Measurements from ENCODE around the gene SPTLC2. TPM values are rescaled to one million over a fixed set of nuclear protein-coding genes. Genes with fewer than 3 reads are reported as not detected.
"Not testable (repeated sequence)": the region's sequence is repeated elsewhere in the genome, so short reads cannot be mapped to it uniquely, and the experiment has no call there.

The SPTLC2 gene
- total and polyA plus RNA-seq, 9 donors, result 8.0 to 31.1 (median 21.5) TPM

DNA sequence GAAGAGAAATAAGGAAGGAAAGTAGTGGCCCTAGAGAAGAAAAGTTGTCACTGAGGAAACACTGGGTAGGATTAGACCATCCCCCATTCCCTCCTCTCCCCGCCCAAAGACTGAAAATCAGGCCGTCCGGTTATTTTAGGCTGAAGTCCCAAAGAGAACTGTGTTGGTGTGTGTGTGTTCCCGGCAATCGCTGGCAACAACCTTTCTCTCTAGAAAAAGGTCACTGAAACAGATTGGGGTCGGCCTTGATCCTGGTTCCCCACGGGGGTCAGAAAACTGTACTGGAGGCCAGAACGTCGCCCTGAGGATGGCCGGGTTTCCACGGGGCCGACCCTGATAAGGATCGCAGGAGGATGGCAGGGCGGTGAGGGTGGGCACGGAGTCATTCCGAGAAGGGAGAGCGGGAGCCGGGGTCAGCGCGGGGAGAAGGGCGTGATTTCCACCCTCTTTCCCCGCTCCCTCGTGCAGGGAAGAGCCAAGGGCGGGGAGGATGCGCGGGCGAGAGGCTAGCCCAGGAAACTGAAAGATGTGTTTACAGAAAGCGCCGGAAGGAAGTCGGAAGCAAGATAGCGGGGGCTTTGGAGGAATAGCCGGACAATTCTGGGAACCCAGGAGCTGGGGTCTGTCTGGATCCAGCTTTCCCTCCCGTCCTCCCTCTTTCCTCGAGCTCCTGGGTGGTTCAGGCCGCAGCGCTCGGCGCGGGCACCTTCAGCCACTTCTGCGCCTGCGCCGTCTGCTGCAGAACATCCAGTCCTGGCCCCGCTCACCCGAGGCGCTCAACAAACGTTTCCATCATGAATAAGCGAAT is 25.3 kb upstream of the SPTLC2 start:
- WGBS, 3 donors, result 7 to 10% (median 7%) methylated on average over 47 of the region's 47 CpGs
- peak overlapping the region; percentile 34 for H3K4me3 ChIP-seq
- no peaks in the 10 kb centered on the region for H3K36me3 ChIP-seq
- no peaks in the 10 kb centered on the region for H3K27me3 ChIP-seq
- H3K9me3 ChIP-seq, result no peaks in the 10 kb centered on the region
- peak overlapping the region; percentile 48 to 79 for H3K27ac ChIP-seq
- TF ChIP-seq EP300 (IDR thresholded peaks at IDR 0.05) (no peak), POLR2A (IDR thresholded peaks at IDR 0.05) (no peak)
- TF ChIP-seq, protein P1, sequence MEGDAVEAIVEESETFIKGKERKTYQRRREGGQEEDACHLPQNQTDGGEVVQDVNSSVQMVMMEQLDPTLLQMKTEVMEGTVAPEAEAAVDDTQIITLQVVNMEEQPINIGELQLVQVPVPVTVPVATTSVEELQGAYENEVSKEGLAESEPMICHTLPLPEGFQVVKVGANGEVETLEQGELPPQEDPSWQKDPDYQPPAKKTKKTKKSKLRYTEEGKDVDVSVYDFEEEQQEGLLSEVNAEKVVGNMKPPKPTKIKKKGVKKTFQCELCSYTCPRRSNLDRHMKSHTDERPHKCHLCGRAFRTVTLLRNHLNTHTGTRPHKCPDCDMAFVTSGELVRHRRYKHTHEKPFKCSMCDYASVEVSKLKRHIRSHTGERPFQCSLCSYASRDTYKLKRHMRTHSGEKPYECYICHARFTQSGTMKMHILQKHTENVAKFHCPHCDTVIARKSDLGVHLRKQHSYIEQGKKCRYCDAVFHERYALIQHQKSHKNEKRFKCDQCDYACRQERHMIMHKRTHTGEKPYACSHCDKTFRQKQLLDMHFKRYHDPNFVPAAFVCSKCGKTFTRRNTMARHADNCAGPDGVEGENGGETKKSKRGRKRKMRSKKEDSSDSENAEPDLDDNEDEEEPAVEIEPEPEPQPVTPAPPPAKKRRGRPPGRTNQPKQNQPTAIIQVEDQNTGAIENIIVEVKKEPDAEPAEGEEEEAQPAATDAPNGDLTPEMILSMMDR (IDR thresholded peaks at IDR 0.05), result no peak
- peak; percentile 73 to 86 (median 78) for DNase-seq
- intact Hi-C loops (cut with DNase I), result no loop called here
- H3K4me1 ChIP-seq (ENCODE audit: insufficient read depth), result no peaks in the 10 kb centered on the region

DNA sequence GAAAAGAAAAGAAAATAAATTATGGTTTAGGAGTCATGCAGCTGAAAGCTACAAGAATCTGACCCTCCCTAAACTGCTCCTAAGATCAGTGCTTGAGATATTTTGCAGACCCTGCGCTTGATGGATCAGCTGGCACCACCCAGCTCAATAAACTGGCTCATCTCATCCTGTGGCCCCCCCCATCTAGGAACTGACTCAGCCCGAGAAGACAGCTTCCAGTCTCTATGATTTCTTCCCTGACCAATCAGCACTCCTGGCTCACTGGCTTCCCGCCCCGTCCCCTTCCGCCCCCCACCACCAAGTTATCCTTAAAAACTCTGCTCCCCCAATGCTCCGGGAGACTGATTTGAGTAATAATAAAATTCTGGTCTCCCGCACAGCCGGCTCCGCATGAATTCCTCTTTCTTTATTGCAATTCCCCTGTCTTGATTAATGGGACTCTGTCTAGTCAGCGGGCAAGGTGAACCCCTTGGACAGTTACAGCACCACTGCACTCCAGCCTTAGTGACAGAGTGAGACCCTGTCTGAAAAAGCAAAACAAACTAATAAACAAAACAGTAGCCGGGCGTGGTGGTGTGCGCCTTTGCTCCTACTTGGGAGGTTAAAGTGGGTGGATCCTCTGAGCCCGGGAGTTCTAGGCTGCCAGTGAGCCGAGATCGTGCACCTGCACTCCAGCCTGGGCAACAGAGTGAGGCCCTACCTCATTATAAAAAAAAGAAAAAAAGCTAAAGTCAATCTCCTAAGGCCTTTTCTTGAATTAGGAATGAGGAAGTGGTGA is 24.5 kb upstream of the SPTLC2 start:
- WGBS, 3 donors, result 58 to 69% (median 64%) methylated on average over 16 of the region's 16 CpGs
- peak in 1 of 5 donors; percentile 39 for DNase-seq
- Histone ChIP-seq H3K9me3 (no peaks in the 10 kb centered on the region), H3K27me3 (no peaks in the 10 kb centered on the region), H3K27ac (peak overlapping the region in 1 of 2 donors; percentile 79), H3K36me3 (no peaks in the 10 kb centered on the region), H3K4me3 (peak overlapping the region; percentile 34), H3K4me1 (ENCODE audit: insufficient read depth) (no peaks in the 10 kb centered on the region)
- TF ChIP-seq POLR2A (IDR thresholded peaks at IDR 0.05) (no peak), EP300 (IDR thresholded peaks at IDR 0.05) (no peak)
- TF ChIP-seq, protein P1 (IDR thresholded peaks at IDR 0.05), result no peak
- intact Hi-C loops (cut with DNase I), result no loop called here

DNA sequence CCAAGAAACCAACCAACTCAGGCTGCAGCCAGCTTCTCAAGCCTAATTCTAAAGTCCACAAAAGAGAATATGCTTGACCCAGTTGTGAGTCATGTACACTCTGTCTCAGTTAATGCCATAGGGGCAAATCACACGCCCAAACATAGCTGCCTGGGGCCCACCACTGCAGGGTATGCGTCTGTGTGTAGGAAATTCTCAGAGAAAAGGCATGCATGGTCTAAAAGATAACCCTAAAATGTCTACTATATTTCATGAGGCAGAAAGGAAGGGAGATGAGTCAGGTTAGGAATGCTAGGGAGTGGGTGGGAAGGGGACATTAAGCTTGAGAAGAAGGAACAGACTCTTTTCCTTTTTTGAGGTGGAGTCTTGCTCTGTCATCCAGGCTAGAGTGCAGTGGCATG is 22.3 kb upstream of the SPTLC2 start:
- no peak for DNase-seq
- 28 to 47% (median 33%) methylated on average over 2 of the region's 2 CpGs for WGBS, 3 donors

DNA sequence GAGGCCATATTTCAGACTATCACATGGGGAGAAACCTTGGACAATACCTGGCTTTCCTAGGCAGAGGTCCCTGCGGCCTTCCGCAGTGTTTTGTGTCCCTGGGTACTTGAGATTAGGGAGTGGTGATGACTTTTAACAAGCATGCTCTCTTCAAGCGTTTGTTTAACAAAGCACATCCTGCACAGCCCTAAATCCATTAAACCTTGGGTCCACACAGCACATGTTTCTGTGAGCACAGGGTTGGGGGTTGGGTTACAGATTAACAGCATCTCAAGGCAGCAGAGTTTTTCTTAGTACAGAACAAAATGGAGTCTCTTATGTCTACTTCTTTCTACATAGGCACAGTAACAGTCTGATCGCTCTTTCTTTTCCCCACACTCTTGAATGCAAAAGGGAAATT is 19.4 kb upstream of the SPTLC2 start:
- DNase-seq; H3K36me3 ChIP-seq; H3K4me1 ChIP-seq (ENCODE audit: insufficient read depth); intact Hi-C loops (cut with DNase I); H3K27me3 ChIP-seq; H3K9me3 ChIP-seq; H3K4me3 ChIP-seq; H3K27ac ChIP-seq: not testable (repeated sequence)
- WGBS, 3 donors, result 78 to 85% (median 85%) methylated on average over 4 of the region's 4 CpGs

More for the DNA sequence above, 22.3 kb upstream of the SPTLC2 start:
- Histone ChIP-seq H3K36me3 (no peaks in the 10 kb centered on the region), H3K4me1 (ENCODE audit: insufficient read depth) (no peaks in the 10 kb centered on the region), H3K9me3 (no peaks in the 10 kb centered on the region), H3K27ac (no peak overlapping the region), H3K27me3 (no peaks in the 10 kb centered on the region), H3K4me3 (no peak overlapping the region)
- TF ChIP-seq, protein P1 (IDR thresholded peaks at IDR 0.05), result no peak
- no peak for TF ChIP-seq POLR2A (IDR thresholded peaks at IDR 0.05)
- TF ChIP-seq EP300 (IDR thresholded peaks at IDR 0.05), result no peak
- intact Hi-C loops (cut with DNase I), result no loop called here

DNA sequence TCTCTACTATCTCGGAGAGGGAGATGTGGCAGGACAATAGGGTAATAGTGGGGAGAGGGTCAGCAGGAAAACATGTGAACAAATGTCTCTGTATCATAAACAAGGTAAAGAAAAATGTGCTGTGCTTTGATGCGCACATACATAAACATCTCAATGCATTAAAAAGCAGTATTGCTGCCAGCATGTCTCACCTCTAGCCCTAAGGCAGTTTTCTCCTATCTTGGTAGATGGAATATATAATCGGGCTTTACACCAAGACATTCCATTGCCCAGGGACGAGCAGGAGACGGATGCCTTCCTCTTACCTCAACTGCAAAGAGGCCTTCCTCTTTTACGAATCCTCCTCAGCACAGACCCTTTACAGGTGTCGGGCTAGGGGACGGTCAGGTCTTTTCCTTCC is 19.0 kb upstream of the SPTLC2 start:
- intact Hi-C loops (cut with DNase I); H3K27me3 ChIP-seq: not testable (repeated sequence)
- WGBS, 3 donors, result 85 to 89% (median 88%) methylated on average over 8 of the region's 8 CpGs

More for the DNA sequence above, 19.0 kb upstream of the SPTLC2 start:
- H3K27ac ChIP-seq; H3K9me3 ChIP-seq; H3K36me3 ChIP-seq; DNase-seq; H3K4me3 ChIP-seq; H3K4me1 ChIP-seq (ENCODE audit: insufficient read depth): not testable (repeated sequence)

All from ovary (tissue), 9 donors.